Urinary bladder (tissue), 2 donors: ENCODE results near the gene SCLY. TPM values are rescaled to one million over a fixed set of nuclear protein-coding genes. Genes with fewer than 3 reads are reported as not detected.

Experiments
- polyA plus RNA-seq: library from polyadenylated mRNA; stranded (reverse); fragments of 200-250 nt; gene quantifications from one replicate; pipeline ENCODE4 v1.2.3, GENCODE V29; 2013
- small RNA-seq: library from RNA; depleted of rRNA; stranded (forward); fragments of <200 nt; gene quantifications from one replicate; pipeline ENCODE3, GENCODE V24; 2014
- total RNA-seq: library from RNA; depleted of rRNA; stranded (reverse); fragments of >200 nt; gene quantifications from one replicate; pipeline ENCODE4 v1.2.3, GENCODE V29; 2014
- donor health status: healthy.

Gene SCLY
- total and polyA plus RNA-seq, 2 donors: 13.6 to 15.1 TPM

Small RNA genes lying within 50 kb of the gene (small RNA-seq; reads per million reads assigned to genes)
- not detected for gene RNU6-1333P

Other genes with a start within 250 kb of the SCLY start
- gene RAMP1, start 201.4 kb upstream of the SCLY start, total RNA-seq: 13.2 TPM
- 185 TPM for gene RAMP1, start 201.4 kb upstream of the SCLY start, polyA plus RNA-seq
- gene UBE2F, start 94.0 kb upstream of the SCLY start, total RNA-seq: 25.9 TPM
- gene UBE2F, start 94.0 kb upstream of the SCLY start, polyA plus RNA-seq: 38.3 TPM
- 3.5 TPM for gene ESPNL, start 39.3 kb downstream of the SCLY start, total RNA-seq
- gene ESPNL, start 39.3 kb downstream of the SCLY start, polyA plus RNA-seq: 0.23 TPM
- gene KLHL30, start 77.7 kb downstream of the SCLY start, total RNA-seq: 1.8 TPM
- gene KLHL30, start 77.7 kb downstream of the SCLY start, polyA plus RNA-seq: 0.95 TPM
- 0.79 TPM for gene ERFE, start 98.0 kb downstream of the SCLY start, total RNA-seq
- 0.53 TPM for gene ERFE, start 98.0 kb downstream of the SCLY start, polyA plus RNA-seq
- gene ILKAP, start 142.7 kb downstream of the SCLY start, total RNA-seq: 32.0 TPM
- 41.6 TPM for gene ILKAP, start 142.7 kb downstream of the SCLY start, polyA plus RNA-seq
- gene HES6, start 179.0 kb downstream of the SCLY start, total RNA-seq: 3.0 TPM
- 6.5 TPM for gene HES6, start 179.0 kb downstream of the SCLY start, polyA plus RNA-seq
- gene PER2, start 227.6 kb downstream of the SCLY start, total RNA-seq: 7.5 TPM
- 8.8 TPM for gene PER2, start 227.6 kb downstream of the SCLY start, polyA plus RNA-seq